HepG2 (cell line): Measurements from ENCODE around the gene NFIC. TPM values are rescaled to one million over a fixed set of nuclear protein-coding genes. Genes with fewer than 3 reads are reported as not detected.

Experiments
- ARNTL ChIP-seq: sonication (generic); formaldehyde crosslinking; IDR thresholded peaks from 2 replicates; pipeline ENCODE4 v1.4.0; 2020; ENCODE audit warnings: mild to moderate bottlenecking, missing genetic modification reagents
- PHF21A ChIP-seq: sonication (generic); formaldehyde crosslinking; IDR thresholded peaks from 2 replicates; pipeline ENCODE4 v1.5.0; 2020; ENCODE audit warnings: mild to moderate bottlenecking, missing genetic modification reagents
- SP1 ChIP-seq, 2 experiments: fragments of 450-650 bp in 1 of 2; sonication (generic) in 1 of 2; formaldehyde crosslinking in 1 of 2; IDR thresholded peaks; 2 replicates each; pipeline versions ENCODE4 v1.4.0 to v1.6.1; 2016 to 2020; ENCODE audit warnings: missing genetic modification reagents in 1 of 2
- XBP1 ChIP-seq: sonication (generic); formaldehyde crosslinking; IDR thresholded peaks from 2 replicates; pipeline ENCODE4 v1.5.0; 2020; ENCODE audit warnings: missing genetic modification reagents
- ZNF367 ChIP-seq: sonication (generic); formaldehyde crosslinking; IDR thresholded peaks from 2 replicates; pipeline ENCODE4 v1.4.0; 2020; ENCODE audit warnings: missing genetic modification reagents, borderline replicate concordance
- ZNF430 ChIP-seq: sonication (generic); formaldehyde crosslinking; IDR thresholded peaks from 2 replicates; pipeline ENCODE4 v1.9.0; 2021; ENCODE audit warnings: mild to moderate bottlenecking, missing genetic modification reagents
- ZSCAN9 ChIP-seq: IDR thresholded peaks from 2 replicates; pipeline ENCODE4 v1.6.1; 2016; ENCODE audit warnings: borderline replicate concordance
- polyA plus RNA-seq, 8 experiments: library from polyadenylated mRNA; depleted of rRNA in 3 of 8; stranded (reverse) in 7 of 8; unstranded in 1 of 8; fragments of >200 nt; fragmentation: Illumina TruSeq in 4 of 8; extraction: Trizol in 4 of 8; gene quantifications; 2 replicates each; pipeline versions ENCODE4 v1.2.1 to v1.2.3, GENCODE V29; 2011 to 2016; ENCODE audit warnings: low read depth in 4 of 8, missing spikeins in 1 of 8, mixed read lengths in 1 of 8; ENCODE audit not compliant: insufficient read depth in 1 of 8
- total RNA-seq, 5 experiments: library from RNA; depleted of rRNA; stranded (reverse); fragments of >200 nt; fragmentation: Illumina TruSeq; extraction: Trizol; gene quantifications; 2 replicates each; pipeline ENCODE4 v1.2.3, GENCODE V29; 2016; ENCODE audit warnings: low read depth in 1 of 5
- TF ChIP-seq, protein P1 (sequence below): sonication (generic); formaldehyde crosslinking; IDR thresholded peaks from 2 replicates; pipeline ENCODE4 v1.5.0; 2020; ENCODE audit warnings: mild to moderate bottlenecking, missing genetic modification reagents, borderline replicate concordance
- TF ChIP-seq, protein P2 (sequence below): IDR thresholded peaks from 2 replicates; pipeline ENCODE4 v1.6.1; 2012; ENCODE audit warnings: inconsistent platforms
- TF ChIP-seq, protein P3 (sequence below): IDR thresholded peaks from 2 replicates; pipeline ENCODE4 v1.6.1; 2016
- TF ChIP-seq, protein P4 (sequence below): sonication (generic); formaldehyde crosslinking; IDR thresholded peaks from 2 replicates; pipeline ENCODE4 v1.4.0; 2020; ENCODE audit warnings: missing genetic modification reagents
- TF ChIP-seq, protein P5 (sequence below): IDR thresholded peaks from 2 replicates; pipeline ENCODE4 v1.6.1; 2016; ENCODE audit warnings: mild to moderate bottlenecking

NFIC gene
- total and polyA plus RNA-seq, 2 of the 13 experiments (the other 11 are each of a cell fraction or from before 2014, with no cell fraction given) = 1.3 to 2.5 TPM

DNA sequence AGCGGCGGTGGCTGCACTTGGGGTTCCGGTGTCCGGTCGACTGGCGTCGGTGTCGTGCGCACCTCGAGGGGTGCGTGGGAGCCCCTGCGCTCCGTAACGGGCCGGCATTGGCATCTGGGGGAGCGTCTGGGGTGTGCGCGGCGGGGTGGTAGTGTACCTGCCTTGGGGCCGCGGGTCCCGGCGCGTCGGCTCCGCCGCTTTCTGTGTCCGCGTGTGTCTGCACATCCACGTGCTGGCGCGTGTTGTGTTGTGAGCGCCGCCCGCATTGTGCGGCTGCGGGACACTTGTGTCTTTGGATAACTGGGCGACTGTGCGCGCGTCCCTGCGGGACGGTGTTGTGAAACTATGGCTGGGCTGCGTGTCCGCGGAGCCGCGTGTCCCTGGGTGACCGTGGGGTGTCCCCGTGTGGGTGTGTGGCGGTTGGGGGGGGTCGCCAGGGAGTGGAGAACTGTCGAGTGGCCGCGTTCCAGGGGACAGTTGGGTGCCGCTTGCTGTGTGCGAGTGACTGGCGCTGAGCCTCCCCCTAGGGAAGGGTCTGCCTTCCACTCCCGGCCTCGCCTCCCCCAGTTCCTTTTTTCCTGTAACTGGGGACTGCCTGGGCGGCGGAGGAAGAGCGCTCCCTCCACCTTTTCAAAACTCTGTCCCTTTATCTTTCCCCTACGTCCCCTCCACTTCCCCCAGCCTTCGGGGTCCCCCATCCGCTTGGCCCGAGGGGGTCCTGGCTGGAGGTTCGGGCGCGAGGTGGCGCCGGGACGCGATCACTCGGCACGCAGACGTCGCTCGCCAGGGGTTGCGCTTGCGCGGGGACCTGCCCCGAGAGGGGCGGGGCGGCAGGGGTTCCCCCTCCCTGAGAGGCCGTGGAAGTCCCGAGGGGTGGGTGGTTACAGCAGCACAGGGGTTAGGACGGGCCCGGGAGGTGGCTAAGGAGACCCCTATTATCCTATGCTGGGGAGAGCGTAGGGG lies 5.7 kb upstream of the NFIC start (continued):
- TF ChIP-seq, protein P1, sequence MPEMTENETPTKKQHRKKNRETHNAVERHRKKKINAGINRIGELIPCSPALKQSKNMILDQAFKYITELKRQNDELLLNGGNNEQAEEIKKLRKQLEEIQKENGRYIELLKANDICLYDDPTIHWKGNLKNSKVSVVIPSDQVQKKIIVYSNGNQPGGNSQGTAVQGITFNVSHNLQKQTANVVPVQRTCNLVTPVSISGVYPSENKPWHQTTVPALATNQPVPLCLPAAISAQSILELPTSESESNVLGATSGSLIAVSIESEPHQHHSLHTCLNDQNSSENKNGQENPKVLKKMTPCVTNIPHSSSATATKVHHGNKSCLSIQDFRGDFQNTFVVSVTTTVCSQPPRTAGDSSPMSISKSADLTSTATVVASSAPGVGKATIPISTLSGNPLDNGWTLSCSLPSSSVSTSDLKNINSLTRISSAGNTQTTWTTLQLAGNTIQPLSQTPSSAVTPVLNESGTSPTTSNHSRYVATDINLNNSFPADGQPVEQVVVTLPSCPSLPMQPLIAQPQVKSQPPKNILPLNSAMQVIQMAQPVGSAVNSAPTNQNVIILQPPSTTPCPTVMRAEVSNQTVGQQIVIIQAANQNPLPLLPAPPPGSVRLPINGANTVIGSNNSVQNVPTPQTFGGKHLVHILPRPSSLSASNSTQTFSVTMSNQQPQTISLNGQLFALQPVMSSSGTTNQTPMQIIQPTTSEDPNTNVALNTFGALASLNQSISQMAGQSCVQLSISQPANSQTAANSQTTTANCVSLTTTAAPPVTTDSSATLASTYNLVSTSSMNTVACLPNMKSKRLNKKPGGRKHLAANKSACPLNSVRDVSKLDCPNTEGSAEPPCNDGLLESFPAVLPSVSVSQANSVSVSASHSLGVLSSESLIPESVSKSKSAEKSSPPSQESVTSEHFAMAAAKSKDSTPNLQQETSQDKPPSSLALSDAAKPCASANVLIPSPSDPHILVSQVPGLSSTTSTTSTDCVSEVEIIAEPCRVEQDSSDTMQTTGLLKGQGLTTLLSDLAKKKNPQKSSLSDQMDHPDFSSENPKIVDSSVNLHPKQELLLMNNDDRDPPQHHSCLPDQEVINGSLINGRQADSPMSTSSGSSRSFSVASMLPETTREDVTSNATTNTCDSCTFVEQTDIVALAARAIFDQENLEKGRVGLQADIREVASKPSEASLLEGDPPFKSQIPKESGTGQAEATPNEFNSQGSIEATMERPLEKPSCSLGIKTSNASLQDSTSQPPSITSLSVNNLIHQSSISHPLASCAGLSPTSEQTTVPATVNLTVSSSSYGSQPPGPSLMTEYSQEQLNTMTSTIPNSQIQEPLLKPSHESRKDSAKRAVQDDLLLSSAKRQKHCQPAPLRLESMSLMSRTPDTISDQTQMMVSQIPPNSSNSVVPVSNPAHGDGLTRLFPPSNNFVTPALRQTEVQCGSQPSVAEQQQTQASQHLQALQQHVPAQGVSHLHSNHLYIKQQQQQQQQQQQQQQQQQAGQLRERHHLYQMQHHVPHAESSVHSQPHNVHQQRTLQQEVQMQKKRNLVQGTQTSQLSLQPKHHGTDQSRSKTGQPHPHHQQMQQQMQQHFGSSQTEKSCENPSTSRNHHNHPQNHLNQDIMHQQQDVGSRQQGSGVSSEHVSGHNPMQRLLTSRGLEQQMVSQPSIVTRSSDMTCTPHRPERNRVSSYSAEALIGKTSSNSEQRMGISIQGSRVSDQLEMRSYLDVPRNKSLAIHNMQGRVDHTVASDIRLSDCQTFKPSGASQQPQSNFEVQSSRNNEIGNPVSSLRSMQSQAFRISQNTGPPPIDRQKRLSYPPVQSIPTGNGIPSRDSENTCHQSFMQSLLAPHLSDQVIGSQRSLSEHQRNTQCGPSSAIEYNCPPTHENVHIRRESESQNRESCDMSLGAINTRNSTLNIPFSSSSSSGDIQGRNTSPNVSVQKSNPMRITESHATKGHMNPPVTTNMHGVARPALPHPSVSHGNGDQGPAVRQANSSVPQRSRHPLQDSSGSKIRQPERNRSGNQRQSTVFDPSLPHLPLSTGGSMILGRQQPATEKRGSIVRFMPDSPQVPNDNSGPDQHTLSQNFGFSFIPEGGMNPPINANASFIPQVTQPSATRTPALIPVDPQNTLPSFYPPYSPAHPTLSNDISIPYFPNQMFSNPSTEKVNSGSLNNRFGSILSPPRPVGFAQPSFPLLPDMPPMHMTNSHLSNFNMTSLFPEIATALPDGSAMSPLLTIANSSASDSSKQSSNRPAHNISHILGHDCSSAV (CRISPR knock-in tag) = no peak
- TF ChIP-seq ZNF367 = no peak
- TF ChIP-seq, protein P2, sequence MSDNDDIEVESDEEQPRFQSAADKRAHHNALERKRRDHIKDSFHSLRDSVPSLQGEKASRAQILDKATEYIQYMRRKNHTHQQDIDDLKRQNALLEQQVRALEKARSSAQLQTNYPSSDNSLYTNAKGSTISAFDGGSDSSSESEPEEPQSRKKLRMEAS = peak; percentile 85
- TF ChIP-seq ARNTL = no peak
- TF ChIP-seq, protein P3, sequence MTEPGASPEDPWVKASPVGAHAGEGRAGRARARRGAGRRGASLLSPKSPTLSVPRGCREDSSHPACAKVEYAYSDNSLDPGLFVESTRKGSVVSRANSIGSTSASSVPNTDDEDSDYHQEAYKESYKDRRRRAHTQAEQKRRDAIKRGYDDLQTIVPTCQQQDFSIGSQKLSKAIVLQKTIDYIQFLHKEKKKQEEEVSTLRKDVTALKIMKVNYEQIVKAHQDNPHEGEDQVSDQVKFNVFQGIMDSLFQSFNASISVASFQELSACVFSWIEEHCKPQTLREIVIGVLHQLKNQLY (CRISPR knock-in tag) = no peak
- no peak for TF ChIP-seq SP1 (IDR thresholded peaks at IDR 0.05)
- no peak for TF ChIP-seq SP1 (CRISPR knock-in tag; IDR thresholded peaks at IDR 0.05)
- TF ChIP-seq, protein P4, sequence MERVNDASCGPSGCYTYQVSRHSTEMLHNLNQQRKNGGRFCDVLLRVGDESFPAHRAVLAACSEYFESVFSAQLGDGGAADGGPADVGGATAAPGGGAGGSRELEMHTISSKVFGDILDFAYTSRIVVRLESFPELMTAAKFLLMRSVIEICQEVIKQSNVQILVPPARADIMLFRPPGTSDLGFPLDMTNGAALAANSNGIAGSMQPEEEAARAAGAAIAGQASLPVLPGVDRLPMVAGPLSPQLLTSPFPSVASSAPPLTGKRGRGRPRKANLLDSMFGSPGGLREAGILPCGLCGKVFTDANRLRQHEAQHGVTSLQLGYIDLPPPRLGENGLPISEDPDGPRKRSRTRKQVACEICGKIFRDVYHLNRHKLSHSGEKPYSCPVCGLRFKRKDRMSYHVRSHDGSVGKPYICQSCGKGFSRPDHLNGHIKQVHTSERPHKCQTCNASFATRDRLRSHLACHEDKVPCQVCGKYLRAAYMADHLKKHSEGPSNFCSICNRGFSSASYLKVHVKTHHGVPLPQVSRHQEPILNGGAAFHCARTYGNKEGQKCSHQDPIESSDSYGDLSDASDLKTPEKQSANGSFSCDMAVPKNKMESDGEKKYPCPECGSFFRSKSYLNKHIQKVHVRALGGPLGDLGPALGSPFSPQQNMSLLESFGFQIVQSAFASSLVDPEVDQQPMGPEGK (CRISPR knock-in tag) = peak; percentile 45
- TF ChIP-seq PHF21A (CRISPR knock-in tag) = no peak
- no peak for TF ChIP-seq XBP1 (CRISPR knock-in tag)
- peak; percentile 23; the same call in 1 of the 2 replicates for TF ChIP-seq ZSCAN9 (CRISPR knock-in tag)
- TF ChIP-seq, protein P5, sequence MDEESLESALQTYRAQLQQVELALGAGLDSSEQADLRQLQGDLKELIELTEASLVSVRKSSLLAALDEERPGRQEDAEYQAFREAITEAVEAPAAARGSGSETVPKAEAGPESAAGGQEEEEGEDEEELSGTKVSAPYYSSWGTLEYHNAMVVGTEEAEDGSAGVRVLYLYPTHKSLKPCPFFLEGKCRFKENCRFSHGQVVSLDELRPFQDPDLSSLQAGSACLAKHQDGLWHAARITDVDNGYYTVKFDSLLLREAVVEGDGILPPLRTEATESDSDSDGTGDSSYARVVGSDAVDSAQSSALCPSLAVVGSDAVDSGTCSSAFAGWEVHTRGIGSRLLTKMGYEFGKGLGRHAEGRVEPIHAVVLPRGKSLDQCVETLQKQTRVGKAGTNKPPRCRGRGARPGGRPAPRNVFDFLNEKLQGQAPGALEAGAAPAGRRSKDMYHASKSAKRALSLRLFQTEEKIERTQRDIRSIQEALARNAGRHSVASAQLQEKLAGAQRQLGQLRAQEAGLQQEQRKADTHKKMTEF (CRISPR knock-in tag) = no peak; the same call in 1 of the 2 replicates
- 0 out of 2 replicates have a peak, but pooled peaks have one; percentile 61 for TF ChIP-seq ZNF430 (CRISPR knock-in tag)
